Breast epithelium (tissue), 3 donors: Measurements from ENCODE around the gene NXPE4.
"Not testable (repeated sequence)": the region's sequence is repeated elsewhere in the genome, so short reads cannot be mapped to it uniquely, and the experiment has no call there.

ENCODE experiments used
- CTCF ChIP-seq, 3 donors: fragments of 450-650 bp; IDR thresholded peaks; one replicate each; pipeline ENCODE4 v1.5.1; 2016 to 2017; ENCODE audit warnings: antibody characterized with exemption in 3 of 3, mild to moderate bottlenecking in 3 of 3, moderate library complexity in 3 of 3
- POLR2A ChIP-seq: fragments of 450-650 bp; IDR thresholded peaks from one replicate; pipeline ENCODE4 v1.6.1; 2016; ENCODE audit warnings: antibody characterized with exemption, mild to moderate bottlenecking, moderate library complexity
- POLR2AphosphoS5 ChIP-seq, 3 donors: sonication (generic); formaldehyde crosslinking; IDR thresholded peaks; one replicate each; pipeline ENCODE4 v1.6.1; 2017; ENCODE audit warnings: antibody characterized with exemption in 3 of 3

GRCh38 chr11:114613094-114613493 lies 17.5 kb upstream of the NXPE4 start:
- TF ChIP-seq CTCF (IDR thresholded peaks at IDR 0.05); POLR2AphosphoS5 (IDR thresholded peaks at IDR 0.05); POLR2A: not testable (repeated sequence)
